HG02588 (cell line): Measurements from ENCODE around the gene MAP3K3.

Experiments used
- ATAC-seq: cut with Tn5 transposase; IDR thresholded peaks from one replicate; pipeline ENCODE4 v1.9.1; 2021; ENCODE audit warnings: mild to moderate bottlenecking, moderate library complexity; ENCODE audit not compliant: unreplicated experiment

Gene MAP3K3

DNA sequence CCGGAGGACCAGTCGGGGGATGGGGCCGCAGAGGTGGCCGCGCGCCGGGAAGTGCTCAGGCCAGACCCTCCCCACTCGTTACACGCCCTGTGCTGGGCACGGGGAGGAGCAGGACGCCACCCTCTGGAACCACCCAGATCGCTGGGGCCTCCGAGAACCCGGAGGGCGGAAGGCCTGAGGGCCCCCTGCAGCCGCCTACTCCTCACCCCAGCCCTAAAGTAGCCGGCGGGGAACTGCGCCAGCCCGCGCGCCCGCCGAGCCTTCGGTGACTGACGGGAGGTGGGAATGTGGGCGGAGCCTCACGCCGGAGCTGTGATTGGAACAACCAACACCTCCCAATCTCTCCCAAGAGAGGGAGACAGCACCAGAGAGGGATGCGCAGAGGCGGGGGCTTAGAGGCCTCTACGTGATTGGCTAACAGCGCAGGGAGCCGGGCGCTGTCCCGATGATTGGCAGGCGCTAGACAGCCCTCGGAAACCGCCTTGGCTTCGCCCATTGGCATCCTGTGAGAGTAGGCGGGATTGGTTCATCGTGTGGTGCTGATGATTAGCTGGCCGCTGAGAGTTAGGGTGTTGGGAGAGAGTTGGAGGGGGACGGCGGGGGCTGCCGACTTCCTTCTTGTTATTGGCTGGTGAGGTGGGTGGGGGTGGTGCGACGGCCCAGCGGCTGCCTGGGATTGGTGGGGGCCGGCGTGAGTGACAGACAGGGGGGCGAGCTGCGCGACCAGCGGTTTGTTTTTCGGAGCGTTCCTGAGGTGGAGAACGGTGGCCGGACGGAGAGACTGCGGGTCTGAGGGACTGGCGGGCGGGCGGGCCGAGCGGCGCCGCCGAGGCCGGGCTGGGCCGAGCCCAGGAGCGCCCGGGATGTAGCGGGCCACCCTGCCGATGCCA, at the start of gene MAP3K3:
TSS of gene MAP3K3 (plus strand) at position 734 of the 890 bp plus-strand sequence. CDS start 343 bp downstream, outside the sequence.
- peak; percentile 87 for ATAC-seq

DNA sequence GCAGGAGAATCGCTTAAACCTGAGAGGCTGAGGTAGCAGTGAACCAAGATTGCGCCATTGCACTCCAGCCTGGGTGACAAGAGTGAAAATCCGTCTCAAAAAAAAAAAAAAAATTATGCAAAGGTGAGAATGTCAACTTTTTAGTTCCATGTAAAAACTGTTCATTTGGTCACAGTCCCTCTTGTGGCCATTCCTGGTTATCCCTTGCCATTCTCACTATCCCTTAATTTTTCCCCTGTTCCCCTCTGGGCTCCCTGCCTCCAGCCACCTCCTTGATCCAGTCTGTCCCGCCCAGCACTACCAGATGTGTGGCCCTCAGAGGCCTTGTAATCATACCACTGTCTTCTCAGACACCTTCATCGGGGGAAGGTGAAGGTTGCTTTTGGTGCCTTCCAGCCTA, 48.6 kb upstream of the MAP3K3 start:
- no peak for ATAC-seq

DNA sequence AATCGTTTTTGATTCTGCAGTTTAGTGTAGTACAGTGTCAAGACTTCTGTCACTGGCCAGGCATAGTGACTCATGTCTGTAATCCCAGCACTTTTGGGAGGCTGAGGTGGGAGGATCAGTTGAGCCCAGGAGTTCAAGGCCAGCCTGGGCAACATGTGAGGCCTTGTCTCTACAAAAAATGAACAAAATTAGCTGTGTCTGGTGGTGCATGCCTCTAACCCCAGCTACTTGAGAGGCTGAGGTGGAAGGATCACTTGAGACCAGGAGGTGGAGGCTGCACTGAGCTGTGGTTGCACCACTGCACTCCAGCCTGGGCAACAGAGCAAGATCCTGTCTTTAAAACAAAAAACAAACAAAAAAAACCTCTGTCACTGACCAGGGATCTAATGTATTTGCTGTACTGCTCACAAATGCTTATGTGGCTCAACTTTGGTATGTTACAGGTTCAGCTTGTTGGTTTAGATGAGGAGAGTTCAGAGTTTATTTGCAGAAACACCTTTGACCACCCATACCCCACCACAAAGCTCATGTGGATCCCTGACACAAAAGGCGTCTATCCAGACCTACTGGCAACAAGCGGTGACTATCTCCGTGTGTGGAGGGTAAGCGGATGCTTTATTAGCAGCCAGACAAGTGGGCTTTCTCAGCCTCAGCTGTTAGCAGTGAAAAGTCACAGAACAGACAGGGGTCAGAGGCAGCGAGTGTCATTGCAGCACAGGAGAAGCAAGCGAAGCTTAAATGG, 44.0 kb upstream of the MAP3K3 start:
- no peak for ATAC-seq

DNA sequence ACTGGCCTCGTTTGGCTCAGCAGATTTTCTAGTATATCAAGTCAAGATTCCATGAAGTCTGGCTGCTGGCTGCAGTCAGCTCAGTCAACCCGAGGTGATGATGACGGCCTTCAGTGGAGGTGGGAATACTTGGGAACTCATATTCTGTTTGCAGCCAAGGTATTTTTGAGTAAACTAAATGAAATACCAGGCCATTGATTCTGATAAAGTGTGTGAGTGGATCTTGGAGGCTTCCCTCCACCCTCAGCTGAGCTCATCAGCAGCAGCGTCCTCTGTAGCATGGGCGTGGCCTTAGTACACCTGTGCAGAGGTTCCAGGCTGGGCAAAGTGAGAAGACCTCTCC, 43.5 kb upstream of the MAP3K3 start:
- no peak for ATAC-seq

DNA sequence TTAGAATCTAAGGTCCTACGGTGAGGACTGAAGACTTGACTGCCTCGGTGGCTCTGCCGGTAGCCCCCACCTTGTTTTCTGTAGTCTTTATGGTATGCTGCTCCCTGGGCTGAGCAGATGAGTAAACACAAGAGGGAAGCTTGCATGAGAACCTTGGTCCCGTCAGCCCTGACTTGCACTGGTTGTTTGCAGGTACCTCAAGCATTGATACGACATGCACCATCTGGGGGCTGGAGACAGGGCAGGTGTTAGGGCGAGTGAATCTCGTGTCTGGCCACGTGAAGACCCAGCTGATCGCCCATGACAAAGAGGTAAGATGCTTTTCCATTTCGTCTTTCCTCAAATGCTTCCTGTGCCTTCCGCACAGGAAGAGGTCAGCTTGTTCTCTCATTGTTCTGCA, 42.6 kb upstream of the MAP3K3 start:
- no peak for ATAC-seq

DNA sequence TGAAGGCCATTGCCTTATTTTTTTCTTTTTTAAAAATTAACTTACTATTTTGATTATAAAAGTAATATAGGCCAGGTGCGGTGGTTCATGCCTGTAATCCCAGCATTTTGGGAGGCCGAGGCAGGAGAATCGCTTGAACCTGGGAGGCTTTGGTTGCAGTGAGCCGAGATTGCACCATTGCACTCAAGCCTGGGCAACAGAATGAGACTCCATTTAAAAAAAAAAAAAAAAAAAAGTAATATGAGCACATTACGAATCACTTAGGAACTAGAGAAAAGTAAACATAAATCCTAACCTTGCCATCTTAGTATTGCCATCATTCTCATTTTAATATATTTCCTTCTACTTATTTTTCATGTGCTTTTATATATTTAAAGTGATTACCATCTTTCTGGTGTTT, 34.4 kb upstream of the MAP3K3 start:
- no peak for ATAC-seq

DNA sequence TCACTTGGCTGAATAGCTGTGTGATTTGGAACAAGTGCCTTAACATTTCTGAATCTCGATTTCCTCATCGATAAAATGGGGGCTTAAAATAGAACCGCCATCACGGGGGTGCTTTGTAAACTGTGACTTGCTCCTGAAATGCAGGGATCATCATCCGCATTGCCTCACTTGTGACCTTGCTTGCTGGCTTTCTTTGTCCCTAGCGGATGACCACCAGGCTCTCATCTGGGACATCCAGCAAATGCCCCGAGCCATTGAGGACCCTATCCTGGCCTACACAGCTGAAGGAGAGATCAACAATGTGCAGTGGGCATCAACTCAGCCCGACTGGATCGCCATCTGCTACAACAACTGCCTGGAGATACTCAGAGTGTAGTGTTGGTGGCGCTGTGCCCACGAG, 33.4 kb upstream of the MAP3K3 start:
- no peak for ATAC-seq

DNA sequence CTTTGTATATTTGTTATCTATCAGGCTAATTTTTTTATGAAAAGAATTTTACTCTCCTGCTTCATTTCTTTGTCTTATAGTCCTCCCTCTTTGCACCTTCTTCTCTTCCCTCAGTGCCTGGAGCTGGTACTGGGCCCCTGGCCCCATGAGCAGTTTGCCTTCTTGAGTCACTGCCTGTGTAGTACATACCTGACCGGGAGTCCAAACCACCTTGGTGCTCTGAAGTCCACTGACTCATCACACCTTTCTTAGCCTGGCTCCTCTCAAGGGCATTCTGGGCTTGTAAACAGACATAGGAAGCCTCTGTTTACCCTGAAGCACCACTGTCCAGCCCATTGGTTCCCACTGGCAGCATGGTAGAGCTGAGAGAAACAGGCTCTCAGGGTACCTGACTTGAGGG, 32.6 kb upstream of the MAP3K3 start:
- no peak for ATAC-seq

DNA sequence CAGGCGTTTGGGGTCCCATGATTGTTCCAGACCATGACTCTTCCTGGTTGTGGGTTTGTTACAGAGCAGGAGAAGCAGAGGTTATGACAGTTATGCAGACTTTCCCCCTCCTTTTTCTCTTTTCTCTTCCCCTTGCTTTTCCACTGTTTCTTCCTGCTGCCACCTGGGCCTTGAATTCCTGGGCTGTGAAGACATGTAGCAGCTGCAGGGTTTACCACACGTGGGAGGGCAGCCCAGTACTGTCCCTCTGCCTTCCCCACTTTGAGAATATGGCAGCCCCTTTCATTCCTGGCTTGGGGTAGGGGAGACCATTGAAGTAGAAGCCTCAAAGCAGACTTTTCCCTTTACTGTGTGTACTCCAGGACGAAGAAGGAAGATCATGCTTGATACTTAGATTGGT, 29.4 kb upstream of the MAP3K3 start:
- ATAC-seq = no peak

DNA sequence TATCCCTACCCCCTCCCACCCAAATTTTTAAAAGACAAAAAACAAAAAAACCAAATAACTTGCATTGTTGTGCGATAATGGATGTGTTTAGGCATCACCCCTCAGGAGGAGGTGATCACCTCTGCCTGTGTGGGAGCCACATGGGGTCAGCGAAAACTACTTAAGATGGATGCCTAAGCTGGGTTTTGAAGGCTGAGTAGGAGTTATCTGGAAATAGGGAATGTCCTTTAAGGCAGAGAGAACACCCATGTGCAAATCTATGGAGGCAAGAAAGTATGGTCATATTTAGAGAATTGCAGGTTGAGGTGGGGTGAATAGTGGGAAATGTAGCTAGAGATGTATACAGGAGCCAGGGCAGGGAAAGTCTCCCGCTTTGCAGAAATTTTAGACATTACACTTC, 27.1 kb upstream of the MAP3K3 start:
- ATAC-seq = no peak

DNA sequence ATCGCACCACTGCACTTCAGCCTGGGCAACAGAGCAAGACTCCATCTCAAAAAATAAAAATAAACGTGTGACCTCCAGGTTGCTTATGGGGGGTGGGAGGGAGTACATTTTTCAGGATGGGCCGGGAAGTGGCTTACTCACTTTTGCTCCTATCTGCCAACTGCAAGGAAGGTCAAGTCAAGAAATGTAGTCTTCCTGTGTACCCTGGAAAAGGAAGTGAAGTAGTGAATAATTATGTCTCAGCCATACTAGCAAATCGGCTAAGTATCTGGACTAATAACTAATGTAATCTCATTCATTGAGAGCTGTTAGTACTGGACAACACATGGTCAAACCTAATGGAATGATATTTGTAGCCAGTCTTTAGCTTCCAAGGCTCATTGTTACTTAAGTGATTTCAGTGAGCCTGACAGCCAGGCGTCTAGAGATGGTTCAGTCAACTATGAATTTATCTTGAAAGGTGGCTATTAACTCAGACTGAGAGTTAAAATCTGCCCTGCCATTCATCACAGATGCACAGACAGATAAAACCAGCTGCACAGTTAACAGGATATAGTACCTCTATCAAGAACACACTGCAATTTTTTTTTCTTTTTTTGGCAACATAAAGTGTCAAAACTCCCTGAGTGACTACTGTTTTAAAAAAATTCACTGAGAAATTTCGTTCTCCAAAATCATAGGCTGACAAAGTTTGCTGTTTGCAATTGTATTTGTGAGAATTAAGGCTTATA, 25.2 kb upstream of the MAP3K3 start:
- ATAC-seq = no peak

DNA sequence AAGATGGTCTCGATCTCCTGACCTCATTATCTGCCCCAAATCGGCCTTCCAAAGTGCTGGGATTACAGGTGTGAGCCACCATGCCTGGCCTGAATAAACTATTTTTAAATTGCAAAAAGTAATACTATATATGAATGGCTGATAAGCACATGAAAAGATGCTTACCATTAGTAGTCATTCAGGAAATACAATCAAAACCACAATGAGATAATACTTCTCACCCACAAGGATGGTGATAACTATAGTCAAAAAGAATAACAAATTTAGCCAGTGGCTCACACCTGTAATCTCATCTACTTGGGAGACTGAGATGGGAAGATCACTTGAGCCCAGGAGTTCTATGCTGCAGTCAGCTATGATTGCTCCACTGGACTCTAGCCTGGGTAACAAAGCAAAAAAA, 23.9 kb upstream of the MAP3K3 start:
- ATAC-seq = no peak

DNA sequence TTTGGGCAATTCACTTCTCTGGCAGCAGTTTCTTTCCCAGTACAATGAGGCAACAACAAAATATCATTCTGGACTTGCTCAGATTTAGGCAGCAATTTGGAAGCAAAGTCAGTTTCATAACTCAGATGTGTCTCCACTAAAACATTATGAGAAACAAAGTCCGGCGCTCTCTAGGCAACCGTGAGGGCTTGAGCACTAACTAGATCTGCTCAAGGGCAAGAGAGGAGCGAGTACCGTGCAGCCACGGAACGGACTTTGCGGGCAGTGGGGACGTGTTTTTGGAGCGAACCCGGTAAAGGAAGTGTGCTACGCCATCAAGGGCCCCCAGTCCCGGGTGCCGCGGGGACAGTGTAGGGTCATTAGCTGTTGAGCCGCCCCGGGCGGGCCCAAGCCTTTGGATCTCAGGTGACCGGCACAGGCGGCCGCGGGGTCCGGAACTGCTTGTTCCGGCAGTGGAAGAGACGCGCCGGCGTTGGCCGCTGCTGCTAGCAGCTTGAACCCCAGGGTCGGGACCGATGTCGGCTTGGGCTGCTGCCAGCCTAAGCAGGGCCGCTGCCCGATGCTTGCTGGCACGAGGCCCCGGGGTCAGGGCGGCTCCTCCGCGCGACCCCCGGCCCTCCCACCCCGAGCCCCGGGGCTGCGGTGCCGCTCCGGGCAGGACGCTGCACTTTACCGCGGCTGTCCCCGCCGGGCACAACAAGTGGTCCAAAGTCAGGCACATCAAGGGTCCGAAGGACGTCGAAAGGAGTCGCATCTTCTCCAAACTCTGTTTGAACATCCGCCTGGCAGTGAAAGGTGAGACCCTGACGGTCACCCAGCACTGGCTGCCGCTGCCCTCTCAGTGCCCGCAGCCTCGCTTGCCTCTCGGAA, 21.4 kb upstream of the MAP3K3 start, which contains the start of gene TACO1:
TSS of gene TACO1 (plus strand) at position 327 of the 870 bp plus-strand sequence. CDS start at position 516, 189 bp downstream.
- peak; percentile 88 for ATAC-seq

DNA sequence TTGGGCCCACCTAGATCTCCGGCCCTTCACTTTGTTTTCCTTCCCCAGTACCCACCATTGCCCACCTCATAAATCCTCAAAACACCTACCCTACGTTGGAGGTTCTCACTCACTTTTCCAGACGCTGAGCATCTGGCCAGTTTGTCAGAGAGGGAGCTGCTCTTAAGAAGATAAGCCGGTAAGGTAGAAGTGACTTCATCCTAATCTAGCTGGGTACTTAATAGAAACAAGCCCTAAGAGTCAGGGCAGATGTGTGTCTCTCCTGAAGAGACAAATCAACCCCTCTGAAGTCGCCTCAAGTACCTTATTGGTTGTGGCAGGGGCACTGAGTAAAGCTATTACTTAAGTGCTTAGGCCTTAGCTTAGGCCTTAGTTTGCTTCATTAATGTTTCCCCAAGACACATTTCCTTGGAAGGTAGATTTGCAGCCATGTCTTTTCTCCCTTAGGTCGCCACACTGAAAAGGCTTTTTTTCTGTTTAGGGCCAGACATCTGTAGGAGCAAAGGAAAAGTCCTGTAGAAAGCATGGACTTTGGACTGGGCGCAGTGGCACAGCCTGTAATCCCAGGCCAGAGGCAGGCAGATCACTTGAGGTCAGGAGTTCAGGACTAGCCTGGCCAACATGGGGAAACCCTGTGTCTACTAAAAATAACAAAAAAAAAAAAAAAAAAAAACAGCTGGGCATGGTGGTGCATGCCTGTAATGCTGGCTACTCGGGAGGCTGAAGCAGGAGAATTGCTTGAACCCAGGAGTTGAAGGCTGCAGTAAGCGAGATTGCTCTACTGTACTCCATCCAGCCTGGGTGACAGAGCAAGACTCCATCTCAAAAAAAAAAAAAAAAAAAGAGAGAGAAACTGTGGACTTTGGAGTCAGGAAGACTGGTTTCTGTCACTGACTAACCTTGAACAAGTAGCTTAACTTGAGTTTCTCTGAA, 20.5 kb upstream of the MAP3K3 start:
- no peak for ATAC-seq

DNA sequence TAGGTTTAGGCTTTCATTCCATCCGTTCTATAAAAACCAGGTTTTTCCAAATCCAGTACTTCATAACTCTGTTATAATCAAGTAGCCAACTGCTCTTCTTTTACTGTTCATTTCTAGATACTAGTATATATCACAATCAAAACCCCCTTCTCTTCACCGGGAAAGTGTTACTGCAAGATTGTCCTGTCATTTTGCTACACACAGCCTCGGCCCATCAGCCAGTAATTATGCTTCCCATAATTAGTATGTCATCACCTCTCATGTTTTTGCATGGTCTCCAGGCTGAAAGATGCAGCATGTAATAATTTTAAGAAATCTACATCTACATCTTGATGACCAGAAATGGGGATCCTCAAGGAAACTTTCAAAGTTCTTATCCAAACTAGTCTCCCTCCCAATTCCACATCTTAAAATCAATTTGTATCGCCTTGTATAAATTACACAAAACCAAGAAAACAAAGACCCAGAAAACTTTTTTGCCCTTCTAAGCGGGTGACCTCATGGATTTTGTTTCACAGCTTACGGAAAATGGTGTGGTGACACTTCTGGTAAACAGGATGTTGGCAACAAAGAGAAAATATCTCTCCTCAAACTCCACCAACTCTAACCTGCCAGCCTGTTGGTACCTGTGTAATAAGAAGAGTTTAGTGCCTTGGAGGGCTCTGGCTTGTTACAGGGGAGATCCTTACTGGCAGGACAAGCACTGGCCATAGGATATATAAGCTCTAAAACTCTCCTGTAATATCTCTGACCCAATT, 12.2 kb upstream of the MAP3K3 start:
- ATAC-seq = no peak

DNA sequence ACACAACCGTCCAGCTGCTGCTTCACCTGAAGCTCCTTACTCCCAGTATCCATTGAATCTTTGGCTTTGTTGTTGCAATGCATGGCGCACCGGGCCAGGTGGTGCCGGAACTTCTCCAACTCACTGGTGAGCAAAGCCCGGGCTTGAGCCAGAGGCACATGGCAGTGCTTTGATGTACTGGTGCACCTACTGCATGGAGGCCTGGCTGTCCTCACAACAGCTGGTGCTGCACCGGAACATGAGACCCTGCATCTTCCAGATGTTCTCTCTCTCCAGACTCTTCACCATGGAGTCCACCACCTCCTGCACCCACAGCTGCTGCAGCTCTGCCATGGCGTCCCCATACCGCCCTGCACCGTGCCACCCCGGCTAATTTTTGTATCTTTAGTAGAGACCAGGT, 11.4 kb upstream of the MAP3K3 start:
- no peak for ATAC-seq

DNA sequence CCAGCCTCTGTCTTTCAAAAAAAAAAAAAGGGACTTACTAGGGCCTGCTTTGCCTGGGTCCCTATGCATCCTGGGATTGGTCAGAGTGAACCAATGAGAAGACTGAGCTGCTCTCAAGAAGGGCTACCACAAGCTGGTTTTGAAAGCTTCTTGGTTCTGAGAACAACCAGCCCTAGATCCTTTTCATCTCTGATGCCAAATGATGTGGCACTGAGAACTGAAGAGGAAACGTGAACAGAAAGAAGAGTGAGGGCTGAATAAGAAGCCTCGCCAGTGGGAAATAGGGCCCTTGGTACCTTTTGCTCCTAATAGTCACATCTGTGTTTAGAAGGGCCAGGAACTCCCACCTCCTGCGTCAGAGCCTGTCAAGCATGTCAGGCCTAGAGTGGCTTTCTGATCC, 10.9 kb upstream of the MAP3K3 start:
- no peak for ATAC-seq

DNA sequence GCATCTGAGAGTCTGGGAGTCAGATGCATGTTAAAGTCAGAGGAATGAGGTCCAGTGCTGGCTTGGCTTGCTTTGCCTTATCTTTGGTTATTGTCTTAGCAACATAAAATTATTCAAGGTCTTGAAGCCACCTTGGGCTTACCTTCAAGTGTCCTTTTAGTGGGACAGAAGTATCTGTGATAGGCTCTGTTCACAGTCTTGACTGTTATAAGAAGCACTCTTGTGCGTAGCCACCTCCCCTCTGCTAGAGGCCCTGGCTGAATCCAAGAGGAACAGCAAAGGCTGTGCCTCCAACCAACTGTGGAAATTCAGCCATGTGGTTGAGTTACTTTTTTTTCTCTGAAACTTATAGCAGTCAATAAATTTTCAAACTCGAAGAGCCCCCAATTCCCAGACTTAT, 8.6 kb upstream of the MAP3K3 start:
- ATAC-seq = no peak

DNA sequence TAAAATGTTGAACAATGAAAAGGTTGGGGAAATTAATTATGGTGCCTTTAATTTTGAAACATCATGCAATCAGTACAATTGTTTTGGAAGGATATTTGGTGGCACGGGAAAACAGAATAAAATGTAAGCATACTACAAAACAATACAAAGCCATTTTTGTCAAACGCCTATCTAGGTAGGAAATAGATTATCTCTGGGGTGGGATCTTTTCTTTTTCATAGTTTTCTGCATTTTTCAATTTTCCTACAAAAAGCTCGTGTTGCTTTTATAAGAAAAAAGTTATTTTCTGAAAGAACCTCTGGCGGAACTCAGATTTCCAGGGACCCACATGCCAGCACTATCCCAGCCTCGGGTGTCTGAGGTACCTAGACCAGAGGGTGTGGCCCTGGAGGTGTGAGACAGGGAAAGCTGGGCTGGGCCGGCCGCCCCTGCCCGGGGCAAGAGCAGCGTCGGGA, 961 bp upstream of the MAP3K3 start:
- ATAC-seq = no peak
